Measurements from ENCODE around the gene C2orf81. TPM values are rescaled to one million over a fixed set of nuclear protein-coding genes. Genes with fewer than 3 reads are reported as not detected.

Gene C2orf81
- total and polyA plus RNA-seq, 8 donors = 0.87 to 6.5 (median 2.0) TPM

DNA sequence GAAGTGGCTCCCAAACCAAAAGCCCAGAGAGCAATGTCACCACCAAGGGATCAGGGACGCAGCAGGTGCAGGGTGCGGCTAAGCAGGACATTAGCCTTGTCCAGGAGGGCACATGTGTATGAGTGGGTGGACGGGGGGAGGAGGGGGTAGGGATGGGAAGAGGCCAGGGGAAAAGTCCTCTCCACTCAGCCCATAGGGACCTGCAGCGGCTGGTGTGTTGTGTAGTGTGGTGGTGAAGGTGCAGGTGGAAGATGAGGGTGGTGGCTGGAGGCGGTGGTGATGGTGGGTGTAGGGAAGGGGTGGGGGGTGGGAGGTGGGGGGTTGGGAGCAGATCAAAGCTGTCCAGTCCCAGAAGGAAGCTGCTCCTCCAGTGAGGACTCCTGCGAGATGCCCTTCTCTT lies 3.7 kb downstream of the C2orf81 start:
- intact Hi-C loops (cut with DNase I) = no loop called here
- H3K4me1 ChIP-seq = peaks cover 0 to 4% (median 0%) of the 10 kb centered on the region in 3 donors
- no peak for ATAC-seq
- FAIRE-seq = no peak
- TF ChIP-seq, protein P1, sequence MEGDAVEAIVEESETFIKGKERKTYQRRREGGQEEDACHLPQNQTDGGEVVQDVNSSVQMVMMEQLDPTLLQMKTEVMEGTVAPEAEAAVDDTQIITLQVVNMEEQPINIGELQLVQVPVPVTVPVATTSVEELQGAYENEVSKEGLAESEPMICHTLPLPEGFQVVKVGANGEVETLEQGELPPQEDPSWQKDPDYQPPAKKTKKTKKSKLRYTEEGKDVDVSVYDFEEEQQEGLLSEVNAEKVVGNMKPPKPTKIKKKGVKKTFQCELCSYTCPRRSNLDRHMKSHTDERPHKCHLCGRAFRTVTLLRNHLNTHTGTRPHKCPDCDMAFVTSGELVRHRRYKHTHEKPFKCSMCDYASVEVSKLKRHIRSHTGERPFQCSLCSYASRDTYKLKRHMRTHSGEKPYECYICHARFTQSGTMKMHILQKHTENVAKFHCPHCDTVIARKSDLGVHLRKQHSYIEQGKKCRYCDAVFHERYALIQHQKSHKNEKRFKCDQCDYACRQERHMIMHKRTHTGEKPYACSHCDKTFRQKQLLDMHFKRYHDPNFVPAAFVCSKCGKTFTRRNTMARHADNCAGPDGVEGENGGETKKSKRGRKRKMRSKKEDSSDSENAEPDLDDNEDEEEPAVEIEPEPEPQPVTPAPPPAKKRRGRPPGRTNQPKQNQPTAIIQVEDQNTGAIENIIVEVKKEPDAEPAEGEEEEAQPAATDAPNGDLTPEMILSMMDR (IDR thresholded peaks at IDR 0.05) = no peak
- no peak overlapping the region for H3K27ac ChIP-seq
- no peak for DNase-seq
- no peak overlapping the region for H3K4me3 ChIP-seq
- H3K36me3 ChIP-seq = no peaks in the 10 kb centered on the region
- WGBS, 2 donors = 75 to 84% methylated on average over 5 to 6 of the region's 6 CpGs
- H3K9me3 ChIP-seq = no peaks in the 10 kb centered on the region
- H3K27me3 ChIP-seq = no peaks in the 10 kb centered on the region

DNA sequence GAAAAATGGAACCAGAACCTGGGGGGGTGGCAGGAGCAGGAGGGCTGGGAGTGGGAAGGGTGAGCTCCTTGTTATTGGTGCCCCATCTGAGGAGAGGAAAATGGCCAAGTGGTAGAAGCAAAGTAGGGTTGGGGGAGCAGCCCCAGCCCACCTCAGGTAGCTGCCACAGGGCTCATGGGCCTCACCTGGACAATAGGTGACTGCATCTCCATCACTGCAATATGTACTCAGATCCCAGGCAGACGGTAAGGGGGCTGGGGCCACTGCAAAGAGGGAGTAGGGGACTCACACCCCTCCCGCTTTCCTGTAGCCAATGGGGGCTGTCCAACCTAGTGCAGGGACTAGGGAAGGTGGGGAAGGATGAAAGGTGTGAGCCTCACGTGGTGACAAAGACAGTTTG lies 4.2 kb downstream of the C2orf81 start:
- no peaks in the 10 kb centered on the region for H3K9me3 ChIP-seq
- no peak overlapping the region for H3K27ac ChIP-seq
- intact Hi-C loops (cut with DNase I) = no loop called here
- whole genome bisulfite sequencing, 2 donors = 70 to 87% methylated on average over 3 of the region's 3 CpGs
- no peak overlapping the region for H3K4me3 ChIP-seq
- H3K27me3 ChIP-seq = no peaks in the 10 kb centered on the region
- TF ChIP-seq, protein P1 (IDR thresholded peaks at IDR 0.05) = no peak
- FAIRE-seq = no peak
- no peak for DNase-seq
- no peaks in the 10 kb centered on the region for H3K36me3 ChIP-seq
- peaks cover 0 to 4% (median 0%) of the 10 kb centered on the region in 3 donors for H3K4me1 ChIP-seq
- no peak for ATAC-seq

DNA sequence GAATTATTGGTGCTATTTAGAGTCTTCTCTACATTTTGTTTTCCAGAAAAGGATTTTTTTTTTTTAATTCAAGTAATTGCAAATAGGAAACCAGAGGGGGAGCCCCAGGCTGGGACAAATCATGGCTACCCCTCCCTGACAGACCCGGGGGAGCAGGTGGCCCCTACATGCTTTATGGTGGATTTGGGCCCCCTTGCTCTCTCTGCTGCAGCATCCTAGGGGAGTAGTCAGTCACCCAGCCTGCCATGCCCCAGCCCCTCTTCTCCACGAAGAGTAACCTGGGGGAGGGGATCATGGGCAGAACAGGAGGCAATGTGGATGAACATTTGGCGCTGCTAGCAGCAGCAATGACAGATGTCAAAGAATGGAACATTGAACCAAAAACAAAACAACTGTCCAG lies 4.6 kb downstream of the C2orf81 start:
- no peaks in the 10 kb centered on the region for H3K36me3 ChIP-seq
- no peak for DNase-seq
- no peak for FAIRE-seq
- H3K4me3 ChIP-seq = no peak overlapping the region
- WGBS, 2 donors = 64 to 69% methylated on average over 3 of the region's 3 CpGs
- no peak for ATAC-seq
- H3K9me3 ChIP-seq = no peaks in the 10 kb centered on the region
- intact Hi-C loops (cut with DNase I) = no loop called here
- H3K27ac ChIP-seq = no peak overlapping the region
- peaks cover 0 to 4% (median 0%) of the 10 kb centered on the region in 3 donors for H3K4me1 ChIP-seq
- no peaks in the 10 kb centered on the region for H3K27me3 ChIP-seq
- TF ChIP-seq, protein P1 (IDR thresholded peaks at IDR 0.05) = no peak

DNA sequence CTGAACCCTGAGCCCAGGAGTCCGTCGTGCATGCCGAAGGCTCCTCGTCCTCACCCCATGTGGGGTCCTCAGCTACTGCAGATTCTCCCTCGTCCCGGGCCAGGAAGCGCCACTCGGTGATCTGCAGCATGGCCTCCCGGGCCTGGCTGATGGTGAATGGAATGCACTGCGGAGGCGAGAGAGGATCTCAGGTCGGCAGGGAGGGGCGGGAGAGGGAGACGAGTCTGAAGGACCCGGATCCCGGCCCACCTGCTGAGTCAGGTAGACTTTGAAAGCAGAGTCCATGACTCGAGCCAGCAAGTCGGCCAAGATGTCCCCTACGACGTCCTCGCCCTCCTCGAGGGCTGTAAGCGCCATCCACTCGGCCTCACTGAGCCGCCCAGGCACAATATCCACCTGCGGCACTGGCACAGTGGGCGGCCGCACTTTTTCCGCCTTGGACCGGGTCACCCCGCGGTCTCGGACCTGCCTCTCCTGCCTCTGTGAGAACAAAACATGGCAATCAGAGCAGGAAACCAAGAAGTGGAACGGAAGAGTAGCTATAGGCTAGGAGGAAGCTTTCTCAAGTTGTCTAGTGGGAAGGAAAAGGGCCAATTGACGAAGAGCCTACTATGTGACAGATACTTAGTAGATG lies 5.5 kb downstream of the C2orf81 start:
- 48 to 51% methylated on average over 35 of the region's 35 CpGs for WGBS, 2 donors
- no peaks in the 10 kb centered on the region for H3K27me3 ChIP-seq
- ATAC-seq = peak in 3 of 4 donors; percentile 11 to 19 (median 13)
- peaks cover 0 to 4% (median 0%) of the 10 kb centered on the region in 3 donors for H3K4me1 ChIP-seq
- no peak overlapping the region for H3K27ac ChIP-seq
- H3K4me3 ChIP-seq = peak overlapping the region; percentile 26 to 59 (median 38)
- H3K36me3 ChIP-seq = no peaks in the 10 kb centered on the region
- DNase-seq = no peak
- TF ChIP-seq, protein P1 (IDR thresholded peaks at IDR 0.05) = no peak
- intact Hi-C loops (cut with DNase I) = no loop called here
- H3K9me3 ChIP-seq = no peaks in the 10 kb centered on the region
- FAIRE-seq = no peak

Measured in pancreas (tissue), 10 donors.